Measurements from ENCODE around the gene EEF2K. TPM values are rescaled to one million over a fixed set of nuclear protein-coding genes. Genes with fewer than 3 reads are reported as not detected.

Gene EEF2K
- total RNA-seq, 1 donor from 2014 or later, result 22.1 TPM

GRCh38 chr16:22302776-22303363 lies 96.8 kb downstream of the EEF2K start:
- no peak for DNase-seq (ENCODE audit: low spot score in 2 of 2, unreplicated experiment in 2 of 2)
- no peak overlapping the region for H3K27ac Mint-ChIP-seq

GRCh38 chr16:22304411-22304810 lies 98.3 kb downstream of the EEF2K start:
- Mint-ChIP-seq H3K36me3 (peaks cover 22% of the 10 kb centered on the region), H3K4me1 (peaks cover 2% of the 10 kb centered on the region), H3K27ac (no peak overlapping the region), H3K9me3 (no peaks in the 10 kb centered on the region), H3K4me3 (no peak overlapping the region), H3K27me3 (ENCODE audit: low read depth) (no peaks in the 10 kb centered on the region)
- no peak for DNase-seq (ENCODE audit: low spot score in 2 of 2, unreplicated experiment in 2 of 2)
- TF ChIP-seq CTCF (IDR thresholded peaks at IDR 0.05; ENCODE audit: unreplicated experiment), result no peak

More at GRCh38 chr16:22302776-22303363, 96.8 kb downstream of the EEF2K start:
- TF ChIP-seq CTCF (IDR thresholded peaks at IDR 0.05; ENCODE audit: unreplicated experiment), result no peak
- H3K4me1 Mint-ChIP-seq, result peaks cover 9% of the 10 kb centered on the region
- H3K27me3 Mint-ChIP-seq (ENCODE audit: low read depth), result no peaks in the 10 kb centered on the region
- peaks cover 17% of the 10 kb centered on the region for H3K36me3 Mint-ChIP-seq
- H3K4me3 Mint-ChIP-seq, result no peak overlapping the region
- H3K9me3 Mint-ChIP-seq, result no peaks in the 10 kb centered on the region

- no peaks in the 10 kb centered on the region for H3K4me1 Mint-ChIP-seq
These were observed 100.7 kb downstream of the EEF2K start for GRCh38 chr16:22306788-22307187.

GRCh38 chr16:22307838-22308237 lies 101.8 kb downstream of the EEF2K start:
- no peak for DNase-seq (ENCODE audit: low spot score in 2 of 2, unreplicated experiment in 2 of 2)
- Mint-ChIP-seq H3K9me3 (no peaks in the 10 kb centered on the region), H3K27me3 (ENCODE audit: low read depth) (no peaks in the 10 kb centered on the region), H3K36me3 (peaks cover 23% of the 10 kb centered on the region), H3K4me1 (no peaks in the 10 kb centered on the region), H3K27ac (no peak overlapping the region), H3K4me3 (no peak overlapping the region)
- TF ChIP-seq CTCF (IDR thresholded peaks at IDR 0.05; ENCODE audit: unreplicated experiment), result no peak

More at GRCh38 chr16:22306788-22307187, 100.7 kb downstream of the EEF2K start:
- DNase-seq (ENCODE audit: low spot score in 2 of 2, unreplicated experiment in 2 of 2), result no peak
- Mint-ChIP-seq H3K4me3 (no peak overlapping the region), H3K27ac (no peak overlapping the region), H3K27me3 (ENCODE audit: low read depth) (no peaks in the 10 kb centered on the region), H3K9me3 (no peaks in the 10 kb centered on the region), H3K36me3 (peaks cover 24% of the 10 kb centered on the region)
- TF ChIP-seq CTCF (IDR thresholded peaks at IDR 0.05; ENCODE audit: unreplicated experiment), result no peak

GRCh38 chr16:22308824-22309520 lies 102.9 kb downstream of the EEF2K start:
- peaks cover 20% of the 10 kb centered on the region for H3K36me3 Mint-ChIP-seq
- no peak for TF ChIP-seq CTCF (IDR thresholded peaks at IDR 0.05; ENCODE audit: unreplicated experiment)
- no peaks in the 10 kb centered on the region for H3K9me3 Mint-ChIP-seq

More at GRCh38 chr16:22308824-22309520, 102.9 kb downstream of the EEF2K start:
- Mint-ChIP-seq H3K27me3 (ENCODE audit: low read depth) (no peaks in the 10 kb centered on the region), H3K4me3 (no peak overlapping the region), H3K27ac (no peak overlapping the region), H3K4me1 (no peaks in the 10 kb centered on the region)
- no peak for DNase-seq (ENCODE audit: low spot score in 2 of 2, unreplicated experiment in 2 of 2)
